CD4-positive, alpha-beta T cell treated with Interleukin-17A for 1 hour (primary cell): ENCODE measurements around the gene TERT.

Experiments
- DNase-seq: peaks from one replicate; pipeline ENCODE4 v3.0.0-alpha.2; 2020

The TERT gene

GRCh38 chr5:1215320-1216096, 79.4 kb downstream of the TERT start:
- DNase-seq, result no peak

- DNase-seq, result no peak
These were observed 80.0 kb downstream of the TERT start for GRCh38 chr5:1214936-1215220.

DNA sequence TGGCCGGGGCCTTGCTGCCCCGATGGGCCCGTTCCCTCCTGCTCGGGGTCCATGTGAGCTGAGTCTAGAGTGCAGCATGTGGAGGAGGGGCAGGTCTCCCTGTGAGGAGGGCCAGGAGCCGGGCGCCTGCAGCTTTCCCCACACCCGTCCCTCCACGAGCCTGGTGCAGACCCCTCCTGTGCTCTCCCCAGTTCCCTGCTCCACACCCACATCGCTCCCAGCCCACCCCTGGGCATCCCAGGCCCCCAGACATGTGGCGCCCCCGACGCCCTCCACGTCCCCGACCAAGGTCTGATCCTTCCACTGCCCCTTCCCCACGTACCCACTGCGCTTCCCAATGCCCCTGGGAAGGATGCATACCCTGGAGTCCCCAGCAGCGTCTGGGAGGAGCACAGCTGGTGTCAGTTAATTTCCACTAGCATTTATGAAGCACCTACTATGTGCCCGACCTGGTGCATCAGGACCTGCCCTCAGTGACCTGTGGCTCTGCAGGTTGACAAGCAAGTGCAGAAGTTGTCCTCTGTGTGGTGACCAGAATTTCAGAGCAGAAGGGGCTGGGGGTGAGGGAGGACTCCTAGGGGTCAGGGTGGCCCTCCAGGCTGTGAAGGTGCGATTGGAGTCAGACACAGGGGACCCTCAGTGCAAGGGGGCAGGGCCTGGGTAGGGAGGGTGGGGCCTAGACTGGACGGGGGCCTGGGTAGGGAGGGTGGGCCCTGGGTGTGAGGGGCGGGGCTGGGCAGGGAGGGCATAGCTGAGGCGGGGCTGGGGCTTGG, 80.5 kb downstream of the TERT start:
- DNase-seq, result no peak

DNA sequence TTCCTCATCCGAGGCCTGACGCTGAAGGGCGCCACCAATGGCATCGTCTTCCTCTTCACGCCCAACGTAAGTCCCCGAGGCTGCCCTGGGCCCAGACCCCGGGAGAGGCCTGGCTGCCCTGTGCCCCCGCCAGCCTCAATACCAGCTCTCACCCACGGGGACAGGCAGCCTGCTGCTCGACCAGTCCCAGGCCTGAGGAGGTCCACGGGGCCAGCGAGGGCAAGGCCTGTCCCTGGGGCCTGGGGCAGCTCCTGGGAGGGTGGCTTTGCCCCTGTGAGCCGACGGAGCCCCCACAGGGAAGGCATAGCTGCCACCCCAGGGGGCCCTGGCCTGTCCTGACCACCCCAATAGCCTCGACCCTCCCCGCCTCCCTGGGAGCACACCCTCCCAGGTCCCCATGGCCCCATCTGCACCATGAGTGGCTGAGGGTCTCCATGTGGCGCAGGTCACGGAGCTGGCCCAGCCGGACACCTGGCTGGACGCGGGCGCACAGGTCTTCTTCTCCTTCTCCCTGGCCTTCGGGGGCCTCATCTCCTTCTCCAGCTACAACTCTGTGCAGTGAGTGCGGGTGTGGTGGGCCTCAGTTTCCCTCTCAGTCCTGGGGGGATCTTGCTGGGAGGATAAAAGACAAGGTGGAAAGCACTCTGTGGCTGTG, 81.2 kb downstream of the TERT start:
- no peak for DNase-seq

DNA sequence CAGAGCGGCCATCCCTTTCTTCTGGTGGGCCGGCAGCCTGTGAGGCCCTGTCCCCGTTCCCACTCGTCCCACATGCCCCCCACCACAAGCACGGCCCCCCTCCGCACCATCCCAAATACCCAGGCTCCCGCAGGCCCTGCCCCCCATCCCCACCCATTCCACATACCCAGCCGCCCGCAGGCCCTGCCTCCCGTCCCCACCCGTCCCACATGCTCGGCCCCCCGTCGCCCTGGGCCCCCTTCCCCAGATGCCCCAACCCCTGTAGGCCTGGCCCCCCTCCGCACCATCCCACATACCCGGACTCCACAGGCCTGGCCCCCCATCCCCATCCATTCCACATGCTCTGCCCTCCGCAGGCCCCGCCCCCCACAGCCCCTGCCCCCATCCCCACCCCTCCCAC, 82.0 kb downstream of the TERT start:
- no peak for DNase-seq

- no peak for DNase-seq
These were observed 82.6 kb downstream of the TERT start for GRCh38 chr5:1212271-1212670.

DNA sequence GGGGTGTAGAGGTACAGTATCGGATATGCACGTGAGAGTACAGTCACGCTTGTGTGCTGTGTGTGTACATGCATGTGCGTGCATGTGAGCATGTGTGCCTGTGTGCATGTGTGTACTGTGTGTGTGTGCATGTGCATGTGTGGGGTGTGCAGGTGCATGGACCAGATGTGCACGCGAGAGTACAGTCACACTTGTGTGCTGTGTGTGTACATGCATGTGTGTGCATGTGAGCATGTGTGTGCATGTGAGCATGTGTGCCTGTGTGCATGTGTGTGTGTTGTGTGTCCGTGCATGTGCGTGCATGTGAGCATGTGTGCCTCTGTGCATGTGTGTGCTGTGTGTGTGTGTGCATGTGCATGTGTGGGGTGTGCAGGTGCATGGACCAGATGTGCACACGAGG, 83.2 kb downstream of the TERT start:
- DNase-seq, result no peak

- no peak for DNase-seq
These were observed 84.0 kb downstream of the TERT start for GRCh38 chr5:1210832-1211251.

DNA sequence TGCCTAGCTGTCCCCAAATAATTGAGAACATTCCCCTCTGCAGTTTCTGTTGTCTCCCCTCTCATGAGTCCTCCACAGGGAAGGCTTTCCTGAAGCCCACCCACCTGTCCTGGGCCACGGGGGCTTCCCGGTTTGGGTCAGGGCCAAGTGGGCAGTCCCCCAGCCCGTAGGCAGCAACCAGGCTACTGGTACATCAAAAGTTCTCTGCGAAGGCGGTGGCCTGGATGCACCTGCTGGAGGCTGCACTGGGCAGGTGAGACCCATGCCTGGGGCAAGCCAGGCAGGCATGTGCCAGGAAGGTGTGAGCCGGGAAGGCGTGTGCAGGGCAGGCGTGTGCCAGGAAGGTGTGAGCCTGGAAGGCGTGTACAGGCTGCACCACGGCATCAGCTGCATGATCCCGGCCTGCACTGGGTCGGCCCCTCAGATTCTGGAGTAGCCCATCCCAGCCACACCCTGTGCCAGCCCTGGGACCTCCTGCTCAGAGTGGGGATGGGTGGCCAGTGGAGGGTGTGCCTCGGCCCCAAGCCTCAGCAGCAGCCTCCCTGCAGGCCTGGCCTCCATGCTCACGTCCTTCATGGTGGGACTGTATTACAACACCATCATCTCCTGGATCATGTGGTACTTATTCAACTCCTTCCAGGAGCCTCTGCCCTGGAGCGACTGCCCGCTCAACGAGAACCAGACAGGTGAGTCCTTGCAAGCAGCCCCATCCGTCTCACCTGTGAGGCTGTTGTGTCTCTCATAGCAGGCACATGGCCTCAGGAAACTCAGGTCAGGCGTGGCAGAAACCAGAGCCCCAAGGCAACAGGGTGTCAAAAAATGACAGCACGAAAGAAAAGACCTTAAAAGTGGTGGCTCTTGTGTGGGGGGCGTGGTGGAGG, 84.7 kb downstream of the TERT start:
- DNase-seq, result no peak

DNA sequence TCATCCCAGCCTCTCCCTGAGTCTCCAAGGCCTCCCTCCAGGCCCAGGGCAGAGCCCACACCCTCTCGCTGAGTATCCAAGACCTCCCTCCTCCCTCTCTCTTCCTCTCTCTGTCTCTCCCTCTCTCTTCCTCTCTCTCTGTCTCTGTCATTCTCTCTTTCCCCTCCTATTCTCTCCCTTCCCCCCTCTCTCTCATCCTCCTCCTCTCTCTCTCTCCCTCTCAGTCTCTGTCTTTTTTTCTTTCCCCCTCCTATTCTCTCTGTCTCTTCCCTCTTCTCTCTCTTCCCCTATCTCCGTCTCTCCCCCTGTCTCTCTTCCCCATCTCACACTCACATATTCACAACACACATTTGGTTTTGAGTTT, 85.4 kb downstream of the TERT start:
- DNase-seq, result no peak

DNA sequence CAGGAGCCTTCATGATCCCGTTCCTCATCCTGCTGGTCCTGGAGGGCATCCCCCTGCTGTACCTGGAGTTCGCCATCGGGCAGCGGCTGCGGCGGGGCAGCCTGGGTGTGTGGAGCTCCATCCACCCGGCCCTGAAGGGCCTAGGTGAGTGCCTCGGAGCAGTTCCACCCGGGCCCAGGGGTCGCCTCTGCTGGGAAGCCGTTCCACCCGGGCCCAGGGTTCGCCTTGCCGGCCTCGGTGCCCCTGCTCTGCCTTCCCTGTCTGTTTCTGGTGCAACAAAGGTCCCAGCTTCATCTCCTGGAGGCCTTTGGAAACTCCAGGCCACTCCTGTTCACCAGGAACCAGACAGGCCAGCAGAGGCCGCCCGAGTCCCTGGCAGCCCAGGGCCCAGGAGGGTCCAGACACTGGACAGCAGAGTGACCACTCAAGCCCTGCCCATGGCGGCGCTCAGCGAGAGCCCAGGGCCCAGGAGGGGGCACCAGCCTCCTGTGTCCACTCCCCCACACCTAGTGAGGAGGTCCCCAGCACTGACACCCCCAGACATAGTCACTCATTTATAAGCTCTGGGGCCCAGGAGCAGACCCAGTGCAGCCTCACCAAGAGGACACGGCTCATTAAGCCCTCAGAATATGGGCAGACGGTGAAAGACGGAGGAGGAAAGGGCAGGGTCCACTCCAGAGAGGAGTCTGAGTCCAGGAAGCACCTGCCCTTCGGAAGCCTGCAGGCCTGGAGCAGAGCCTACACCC, 86.0 kb downstream of the TERT start:
- no peak for DNase-seq

DNA sequence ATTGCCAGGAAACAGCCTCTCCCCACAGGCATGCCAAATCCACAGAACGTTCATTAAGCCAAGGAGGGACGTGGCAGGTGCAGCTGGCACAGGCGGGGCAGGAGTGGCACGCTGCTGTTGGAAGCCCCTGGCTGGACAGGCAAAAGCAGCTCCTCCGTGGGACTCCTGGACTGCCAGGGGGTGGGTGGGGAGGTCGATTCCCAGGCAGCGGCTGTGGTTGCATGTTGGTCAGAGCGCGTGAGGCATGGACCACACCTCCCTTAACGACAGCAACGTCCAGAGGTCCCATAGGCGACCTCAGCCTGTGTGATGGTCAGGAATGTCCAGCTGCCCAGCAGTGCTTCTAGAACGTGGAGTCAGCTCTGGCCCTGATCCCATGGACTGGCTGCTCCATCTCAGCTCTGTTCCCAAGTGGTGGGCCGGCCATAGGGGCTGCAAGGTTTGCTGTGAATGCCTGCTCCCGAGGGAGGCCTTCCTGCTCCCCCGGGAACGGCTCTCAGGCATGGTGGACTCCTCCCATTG, 86.6 kb downstream of the TERT start:
- DNase-seq, result no peak

DNA sequence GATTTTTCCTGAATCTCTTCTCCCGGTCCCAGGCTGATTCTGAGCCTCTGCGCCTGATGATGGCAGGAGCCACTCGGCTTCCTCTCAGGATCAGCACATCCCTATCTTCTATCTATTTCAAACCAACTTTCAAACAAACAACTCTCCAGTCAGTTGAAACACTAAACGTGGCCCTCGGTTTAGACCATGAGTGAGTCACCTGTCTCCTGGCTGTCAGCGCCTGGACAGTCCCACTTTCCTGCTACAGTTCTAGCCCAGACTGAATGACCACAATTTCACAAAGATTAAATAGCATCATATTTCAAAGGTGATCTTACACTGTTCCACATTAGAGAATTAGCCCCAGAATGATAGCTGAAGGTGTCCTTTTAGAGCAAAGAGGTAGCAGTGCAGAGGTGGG, 87.3 kb downstream of the TERT start:
- no peak for DNase-seq

DNA sequence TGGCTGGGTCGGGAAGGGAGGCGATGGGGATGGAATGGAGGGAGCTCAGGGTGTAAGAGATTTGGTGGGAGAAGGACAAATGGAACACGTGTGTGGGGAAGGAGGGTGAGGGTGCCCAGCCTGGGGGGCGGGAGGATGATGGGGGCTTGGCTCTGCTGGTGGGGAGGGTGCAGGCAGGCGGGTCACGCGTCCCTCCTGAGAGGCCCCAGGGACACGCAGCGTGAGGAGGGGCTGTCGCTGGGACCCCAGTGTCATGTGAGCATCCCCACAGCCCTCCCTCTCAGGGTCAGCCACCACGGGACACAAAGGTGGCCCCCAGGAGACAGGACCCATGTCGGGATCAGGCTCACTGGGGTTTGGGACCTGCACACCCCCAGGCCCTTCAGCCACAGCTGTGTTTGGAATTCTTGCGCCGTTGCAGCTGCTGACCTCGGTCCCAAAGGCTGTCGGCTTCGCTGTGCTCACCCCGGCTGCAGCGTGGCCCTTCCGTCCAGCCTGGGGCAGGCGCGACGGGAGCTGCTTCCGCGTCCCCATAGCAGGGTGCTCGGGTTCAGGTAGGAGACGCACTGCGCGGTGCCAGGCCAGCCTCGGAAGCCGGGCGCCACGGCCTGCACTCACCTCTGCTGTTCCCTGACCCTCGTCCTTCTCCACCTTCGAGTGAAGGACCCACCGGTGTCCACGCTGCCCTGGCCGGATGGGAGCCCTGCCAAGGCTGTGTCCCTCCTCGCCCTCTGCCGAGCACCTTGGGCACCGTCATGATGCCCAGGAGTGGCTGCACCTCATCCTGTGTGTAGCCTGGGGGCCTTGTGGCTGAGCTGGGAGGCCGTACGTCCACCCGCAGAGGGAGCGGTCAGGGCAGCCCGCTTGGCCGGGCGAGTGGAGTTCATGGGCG, 88.1 kb downstream of the TERT start:
- no peak for DNase-seq

GRCh38 chr5:1205255-1206180, 89.3 kb downstream of the TERT start:
- DNase-seq, result no peak

DNA sequence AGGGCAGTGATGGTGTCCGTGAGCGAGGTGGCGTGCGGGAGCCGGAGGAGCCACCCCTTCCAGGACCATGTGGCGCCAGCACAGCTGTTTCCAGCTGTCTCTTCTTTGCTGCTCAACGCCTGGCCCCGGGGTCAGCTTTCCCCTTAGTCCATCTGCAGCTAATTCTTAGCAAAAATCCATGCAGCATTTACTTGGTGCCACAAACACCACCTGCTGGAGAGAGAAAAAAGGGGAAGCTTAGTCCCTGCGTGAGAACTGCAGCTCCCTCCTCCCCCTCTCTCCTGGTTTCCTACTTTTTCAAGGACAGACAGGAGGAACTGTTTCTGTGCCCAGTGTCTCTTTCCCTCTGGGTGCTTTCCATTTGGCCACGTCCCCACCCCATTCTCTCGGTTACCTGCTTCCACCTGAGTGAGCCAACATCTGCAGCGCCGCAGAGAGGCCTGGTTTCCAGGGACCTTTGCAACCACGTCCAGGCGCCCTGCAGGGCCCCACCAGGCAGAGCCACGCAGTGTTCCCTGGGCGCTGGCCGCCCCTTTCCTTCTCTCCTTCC, 90.1 kb downstream of the TERT start:
- no peak for DNase-seq

GRCh38 chr5:1203968-1204692, 90.7 kb downstream of the TERT start:
- no peak for DNase-seq

GRCh38 chr5:1203311-1203967, 91.4 kb downstream of the TERT start:
- no peak for DNase-seq
